ENCODE results near the gene CRHR1.

DNA sequence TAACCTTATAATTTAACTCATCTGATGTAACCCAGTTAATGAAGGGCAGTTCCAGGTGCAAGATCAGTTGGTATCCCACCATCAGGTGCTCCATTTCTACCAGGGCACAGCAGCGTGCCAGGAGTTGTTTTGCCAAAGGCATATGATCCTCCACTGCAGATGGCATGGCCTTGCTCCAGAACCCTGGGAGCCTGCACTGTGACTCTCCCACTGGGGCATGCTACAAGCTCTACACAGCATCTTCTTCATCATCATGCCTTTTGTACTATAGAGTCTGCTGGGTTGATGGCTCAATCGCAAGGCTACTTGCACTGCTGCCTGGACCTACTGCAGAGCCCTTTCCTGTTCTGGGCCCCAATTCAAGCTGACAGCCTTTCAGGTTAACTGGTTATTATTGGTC lies 98.9 kb downstream of the CRHR1 start:
- TF ChIP-seq, protein P1, sequence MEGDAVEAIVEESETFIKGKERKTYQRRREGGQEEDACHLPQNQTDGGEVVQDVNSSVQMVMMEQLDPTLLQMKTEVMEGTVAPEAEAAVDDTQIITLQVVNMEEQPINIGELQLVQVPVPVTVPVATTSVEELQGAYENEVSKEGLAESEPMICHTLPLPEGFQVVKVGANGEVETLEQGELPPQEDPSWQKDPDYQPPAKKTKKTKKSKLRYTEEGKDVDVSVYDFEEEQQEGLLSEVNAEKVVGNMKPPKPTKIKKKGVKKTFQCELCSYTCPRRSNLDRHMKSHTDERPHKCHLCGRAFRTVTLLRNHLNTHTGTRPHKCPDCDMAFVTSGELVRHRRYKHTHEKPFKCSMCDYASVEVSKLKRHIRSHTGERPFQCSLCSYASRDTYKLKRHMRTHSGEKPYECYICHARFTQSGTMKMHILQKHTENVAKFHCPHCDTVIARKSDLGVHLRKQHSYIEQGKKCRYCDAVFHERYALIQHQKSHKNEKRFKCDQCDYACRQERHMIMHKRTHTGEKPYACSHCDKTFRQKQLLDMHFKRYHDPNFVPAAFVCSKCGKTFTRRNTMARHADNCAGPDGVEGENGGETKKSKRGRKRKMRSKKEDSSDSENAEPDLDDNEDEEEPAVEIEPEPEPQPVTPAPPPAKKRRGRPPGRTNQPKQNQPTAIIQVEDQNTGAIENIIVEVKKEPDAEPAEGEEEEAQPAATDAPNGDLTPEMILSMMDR (IDR thresholded peaks at IDR 0.05), result no peak
- TF ChIP-seq POLR2A (IDR thresholded peaks at IDR 0.05), result no peak
